ENCODE results near the gene ELOVL6. TPM values are rescaled to one million over a fixed set of nuclear protein-coding genes. Genes with fewer than 3 reads are reported as not detected.

Gene ELOVL6
- total RNA-seq, 1 experiment from 2014 or later, result 38.7 TPM

DNA sequence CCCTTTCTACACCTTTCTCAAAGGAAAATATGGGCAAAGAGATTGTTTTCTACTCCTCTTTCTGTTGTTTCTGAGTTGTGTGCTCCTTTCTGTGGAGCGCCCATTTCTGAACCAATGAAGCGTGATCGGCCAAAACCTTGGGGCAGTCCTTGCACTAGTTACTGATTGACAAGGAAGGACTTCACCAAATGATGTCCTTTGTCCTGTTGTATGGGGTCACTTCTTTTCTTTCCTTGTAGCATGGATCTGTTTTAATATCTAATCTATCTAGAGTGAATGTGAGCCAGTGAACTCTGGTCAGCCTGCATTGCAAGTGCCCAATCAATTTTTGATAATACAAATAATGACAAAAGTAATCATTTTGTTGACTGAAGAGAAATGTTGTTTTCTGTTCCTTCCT, 191.2 kb downstream of the ELOVL6 start:
- Histone ChIP-seq H3K4me3 (replicated peaks in 1 of 2; ENCODE audit: low read depth in 1 of 2, low read length in 2 of 2) (no peak overlapping the region), H3K4me2 (ENCODE audit: low read length) (no peak overlapping the region), H3K79me2 (ENCODE audit: insufficient read depth, low read length) (no peaks in the 10 kb centered on the region), H3K27me3 (ENCODE audit: insufficient read depth, low read length) (no peaks in the 10 kb centered on the region), H3K9ac (ENCODE audit: low read length) (no peak overlapping the region), H3K9me3 (ENCODE audit: control insufficient read depth in 1 of 2, insufficient read depth in 1 of 2, low read depth in 1 of 2, low read length in 2 of 2) (no peaks in the 10 kb centered on the region), H3K9me2 (ENCODE audit: insufficient read depth) (no peaks in the 10 kb centered on the region), H4K20me1 (ENCODE audit: insufficient read depth) (no peaks in the 10 kb centered on the region), H3K36me3 (ENCODE audit: control insufficient read depth in 1 of 2, insufficient read depth in 2 of 2, low read length in 2 of 2) (no peaks in the 10 kb centered on the region), H2AFZ (ENCODE audit: low read depth, low read length, poor library complexity, severe bottlenecking) (no peak overlapping the region), H3K27ac (ENCODE audit: low read depth, low read length) (no peak overlapping the region), H3K4me1 (ENCODE audit: control insufficient read depth in 1 of 2, insufficient read depth in 2 of 2, low read length in 2 of 2) (no peaks in the 10 kb centered on the region)
- BruUV-seq (replicated peaks), result no TSS peak
- TF ChIP-seq, protein P1, sequence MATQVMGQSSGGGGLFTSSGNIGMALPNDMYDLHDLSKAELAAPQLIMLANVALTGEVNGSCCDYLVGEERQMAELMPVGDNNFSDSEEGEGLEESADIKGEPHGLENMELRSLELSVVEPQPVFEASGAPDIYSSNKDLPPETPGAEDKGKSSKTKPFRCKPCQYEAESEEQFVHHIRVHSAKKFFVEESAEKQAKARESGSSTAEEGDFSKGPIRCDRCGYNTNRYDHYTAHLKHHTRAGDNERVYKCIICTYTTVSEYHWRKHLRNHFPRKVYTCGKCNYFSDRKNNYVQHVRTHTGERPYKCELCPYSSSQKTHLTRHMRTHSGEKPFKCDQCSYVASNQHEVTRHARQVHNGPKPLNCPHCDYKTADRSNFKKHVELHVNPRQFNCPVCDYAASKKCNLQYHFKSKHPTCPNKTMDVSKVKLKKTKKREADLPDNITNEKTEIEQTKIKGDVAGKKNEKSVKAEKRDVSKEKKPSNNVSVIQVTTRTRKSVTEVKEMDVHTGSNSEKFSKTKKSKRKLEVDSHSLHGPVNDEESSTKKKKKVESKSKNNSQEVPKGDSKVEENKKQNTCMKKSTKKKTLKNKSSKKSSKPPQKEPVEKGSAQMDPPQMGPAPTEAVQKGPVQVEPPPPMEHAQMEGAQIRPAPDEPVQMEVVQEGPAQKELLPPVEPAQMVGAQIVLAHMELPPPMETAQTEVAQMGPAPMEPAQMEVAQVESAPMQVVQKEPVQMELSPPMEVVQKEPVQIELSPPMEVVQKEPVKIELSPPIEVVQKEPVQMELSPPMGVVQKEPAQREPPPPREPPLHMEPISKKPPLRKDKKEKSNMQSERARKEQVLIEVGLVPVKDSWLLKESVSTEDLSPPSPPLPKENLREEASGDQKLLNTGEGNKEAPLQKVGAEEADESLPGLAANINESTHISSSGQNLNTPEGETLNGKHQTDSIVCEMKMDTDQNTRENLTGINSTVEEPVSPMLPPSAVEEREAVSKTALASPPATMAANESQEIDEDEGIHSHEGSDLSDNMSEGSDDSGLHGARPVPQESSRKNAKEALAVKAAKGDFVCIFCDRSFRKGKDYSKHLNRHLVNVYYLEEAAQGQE (IDR thresholded peaks at IDR 0.05; ENCODE audit: low read depth), result no peak
- TF ChIP-seq EGR1 (IDR thresholded peaks at IDR 0.05; ENCODE audit: low read depth), result no peak
- TF ChIP-seq YY1 (IDR thresholded peaks at IDR 0.05; ENCODE audit: extremely low read depth, insufficient replicate concordance, low read depth, low read length), result no peak
- ATAC-seq (no peak), DNase-seq (ENCODE audit: low read depth, low spot score) (no peak)
- ChIA-PET CTCF (interaction anchor here (1.5 to 3.0 kb wide), 5 partner anchors 501 to 511 kb away, joined by 3 to 13 read pairs (median 11); no protein-coding TSS in a partner anchor), RAD21 (ENCODE audit: low non-redundant PET in 1 of 2, low total read pairs in 2 of 2, uncharacterized antibody in 2 of 2, unreplicated experiment in 2 of 2) (no interaction called here), POLR2A (no interaction called here)
- intact Hi-C loops (cut with micrococcal nuclease), result loop anchor here (5.0 kb wide), 3 partner anchors 190 to 615 kb away; partner anchors contain the start of genes ELOVL6 and PITX2

DNA sequence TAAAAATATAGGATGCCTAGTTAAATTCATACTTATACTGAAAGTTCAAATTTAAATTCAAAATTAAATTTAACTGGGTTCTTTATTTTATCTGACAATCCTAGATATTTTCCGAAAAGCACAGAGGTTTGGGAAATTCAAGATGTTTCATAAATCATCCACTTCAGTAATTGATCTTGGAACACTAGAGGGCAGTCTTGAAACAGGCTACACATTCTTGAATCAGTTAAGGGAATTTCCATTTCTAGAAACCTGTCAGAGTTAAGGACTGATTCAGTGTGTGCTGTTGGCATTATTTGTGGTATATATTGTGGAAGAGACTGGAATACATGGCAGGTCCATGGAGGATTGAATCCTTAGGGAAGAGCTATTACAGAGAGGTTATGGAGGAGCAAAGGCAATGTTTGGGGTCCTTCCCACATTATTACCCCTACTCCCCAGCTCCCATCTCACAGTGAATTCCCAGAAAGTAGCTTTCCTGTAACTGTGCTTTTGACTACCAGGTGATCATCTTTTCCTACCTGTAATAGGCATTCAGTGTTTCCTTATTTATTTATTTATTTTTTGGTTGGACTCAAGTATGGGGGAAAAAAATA, 192.9 kb downstream of the ELOVL6 start:
- ChIA-PET CTCF (interaction anchor here (0.6 to 3.0 kb wide), 7 partner anchors 10 to 513 kb away, joined by 3 to 13 read pairs (median 10); no protein-coding TSS in a partner anchor), POLR2A (no interaction called here)
- intact Hi-C loops (cut with micrococcal nuclease), result loop anchor here (1.0 to 5.0 kb wide), 7 partner anchors 192 to 617 kb away; partner anchors contain the start of genes ELOVL6 and PITX2

More for the DNA sequence above, 192.9 kb downstream of the ELOVL6 start:
- no peak overlapping the region for H3K4me2 ChIP-seq (ENCODE audit: low read length)
- RAD21 ChIA-PET (ENCODE audit: low non-redundant PET in 1 of 2, low total read pairs in 2 of 2, uncharacterized antibody in 2 of 2, unreplicated experiment in 2 of 2), result interaction anchor here in 1 of 2 experiments (0.9 kb wide), 1 partner anchor 509 kb away, joined by 8 read pairs; no protein-coding TSS in a partner anchor
- no peaks in the 10 kb centered on the region for H4K20me1 ChIP-seq (ENCODE audit: insufficient read depth)
- no peaks in the 10 kb centered on the region for H3K4me1 ChIP-seq (ENCODE audit: control insufficient read depth in 1 of 2, insufficient read depth in 2 of 2, low read length in 2 of 2)
- H3K9me3 ChIP-seq (ENCODE audit: control insufficient read depth in 1 of 2, insufficient read depth in 1 of 2, low read depth in 1 of 2, low read length in 2 of 2), result no peaks in the 10 kb centered on the region
- H3K4me3 ChIP-seq (replicated peaks in 1 of 2; ENCODE audit: low read depth in 1 of 2, low read length in 2 of 2), result no peak overlapping the region
- no peak overlapping the region for H2AFZ ChIP-seq (ENCODE audit: low read depth, low read length, poor library complexity, severe bottlenecking)
- H3K9ac ChIP-seq (ENCODE audit: low read length), result no peak overlapping the region
- no TSS peak for BruUV-seq (replicated peaks)
- no peak for TF ChIP-seq ZFX (IDR thresholded peaks at IDR 0.05)
- TF ChIP-seq CBX3 (IDR thresholded peaks at IDR 0.05; ENCODE audit: low read depth), result no peak
- peak; percentile 62 to 89 (median 83) for TF ChIP-seq CTCF (IDR thresholded peaks at IDR 0.05 in 2 of 3, conservative IDR thresholded peaks at IDR 0.05 in 1 of 3; ENCODE audit: borderline replicate concordance in 1 of 3, insufficient read depth in 1 of 3, low read depth in 2 of 3, low read length in 2 of 3)
- no peak for TF ChIP-seq POLR2AphosphoS5 (IDR thresholded peaks at IDR 0.05; ENCODE audit: low read depth, low read length)
- TF ChIP-seq FOSL1 (IDR thresholded peaks at IDR 0.05; ENCODE audit: low read depth), result no peak
- TF ChIP-seq ELF1 (IDR thresholded peaks at IDR 0.05; ENCODE audit: borderline replicate concordance, low read depth), result no peak
- TF ChIP-seq SIN3A (IDR thresholded peaks at IDR 0.05; ENCODE audit: low read depth), result no peak
- TF ChIP-seq ATF3 (IDR thresholded peaks at IDR 0.05), result no peak
- TF ChIP-seq JUND (IDR thresholded peaks at IDR 0.05), result no peak
- TF ChIP-seq RAD21 (IDR thresholded peaks at IDR 0.05; ENCODE audit: low read depth), result peak; percentile 93
- H3K36me3 ChIP-seq (ENCODE audit: control insufficient read depth in 1 of 2, insufficient read depth in 2 of 2, low read length in 2 of 2), result no peaks in the 10 kb centered on the region
- H3K27me3 ChIP-seq (ENCODE audit: insufficient read depth, low read length), result no peaks in the 10 kb centered on the region
- H3K79me2 ChIP-seq (ENCODE audit: insufficient read depth, low read length), result no peaks in the 10 kb centered on the region
- no peak overlapping the region for H3K27ac ChIP-seq (ENCODE audit: low read depth, low read length)
- H3K9me2 ChIP-seq (ENCODE audit: insufficient read depth), result no peaks in the 10 kb centered on the region
- DNase-seq (ENCODE audit: low read depth, low spot score) (peak; percentile 57), ATAC-seq (peak; percentile 74)
